KOPT-K1 (cell line): Measurements from ENCODE around the gene PLXNC1.

Experiments
- H3K27ac ChIP-seq: fragments of 200-600 bp; sonication (generic); 2 replicates; pipeline ENCODE4 v1.5.1; 2016; ENCODE audit warnings: antibody characterized with exemption, mild to moderate bottlenecking, low read depth, low read length; ENCODE audit not compliant: poor library complexity, severe bottlenecking
- H3K36me3 ChIP-seq: fragments of 200-600 bp; sonication (generic); 2 replicates; pipeline ENCODE4 v1.5.1; 2017; ENCODE audit warnings: antibody characterized with exemption, mild to moderate bottlenecking, low read length, moderate library complexity; ENCODE audit not compliant: insufficient read depth
- H3K9me3 ChIP-seq: fragments of 200-600 bp; sonication (generic); 2 replicates; pipeline ENCODE4 v1.5.1; 2017; ENCODE audit warnings: antibody characterized with exemption, low read length, mild to moderate bottlenecking; ENCODE audit not compliant: insufficient read depth, poor library complexity, severe bottlenecking

Gene PLXNC1

GRCh38 chr12:94175763-94176668, 27.6 kb downstream of the PLXNC1 start:
- H3K36me3 ChIP-seq = no peaks in the 10 kb centered on the region
- H3K27ac ChIP-seq = no peak overlapping the region
- no peaks in the 10 kb centered on the region for H3K9me3 ChIP-seq

GRCh38 chr12:94178054-94178453, 29.7 kb downstream of the PLXNC1 start:
- no peak overlapping the region for H3K27ac ChIP-seq
- no peaks in the 10 kb centered on the region for H3K36me3 ChIP-seq
- no peaks in the 10 kb centered on the region for H3K9me3 ChIP-seq

- Histone ChIP-seq H3K36me3 (no peaks in the 10 kb centered on the region), H3K9me3 (no peaks in the 10 kb centered on the region), H3K27ac (no peak overlapping the region)
Measured at GRCh38 chr12:94178882-94179281, 30.5 kb downstream of the PLXNC1 start.

- Histone ChIP-seq H3K9me3 (no peaks in the 10 kb centered on the region), H3K36me3 (no peaks in the 10 kb centered on the region), H3K27ac (no peak overlapping the region)
Measured at GRCh38 chr12:94179723-94180122, 31.3 kb downstream of the PLXNC1 start.

- Histone ChIP-seq H3K27ac (no peak overlapping the region), H3K9me3 (no peaks in the 10 kb centered on the region)
Measured at GRCh38 chr12:94180558-94181296, 32.4 kb downstream of the PLXNC1 start.

GRCh38 chr12:94182986-94183707, 34.8 kb downstream of the PLXNC1 start:
- Histone ChIP-seq H3K36me3 (no peaks in the 10 kb centered on the region), H3K9me3 (no peaks in the 10 kb centered on the region), H3K27ac (no peak overlapping the region)

More at GRCh38 chr12:94180558-94181296, 32.4 kb downstream of the PLXNC1 start:
- no peaks in the 10 kb centered on the region for H3K36me3 ChIP-seq

GRCh38 chr12:94183708-94184379, 35.5 kb downstream of the PLXNC1 start:
- no peak overlapping the region for H3K27ac ChIP-seq
- no peaks in the 10 kb centered on the region for H3K9me3 ChIP-seq
- H3K36me3 ChIP-seq = no peaks in the 10 kb centered on the region

GRCh38 chr12:94184995-94185719, 36.8 kb downstream of the PLXNC1 start:
- no peak overlapping the region for H3K27ac ChIP-seq
- H3K9me3 ChIP-seq = no peaks in the 10 kb centered on the region
- H3K36me3 ChIP-seq = no peaks in the 10 kb centered on the region

GRCh38 chr12:94185801-94186200, 37.4 kb downstream of the PLXNC1 start:
- Histone ChIP-seq H3K36me3 (no peaks in the 10 kb centered on the region), H3K9me3 (no peaks in the 10 kb centered on the region), H3K27ac (no peak overlapping the region)

- Histone ChIP-seq H3K27ac (no peak overlapping the region), H3K9me3 (no peaks in the 10 kb centered on the region), H3K36me3 (no peaks in the 10 kb centered on the region)
Measured at GRCh38 chr12:94186278-94187241, 38.2 kb downstream of the PLXNC1 start.

GRCh38 chr12:94187361-94187760, 39.0 kb downstream of the PLXNC1 start:
- no peaks in the 10 kb centered on the region for H3K36me3 ChIP-seq
- no peak overlapping the region for H3K27ac ChIP-seq
- H3K9me3 ChIP-seq = no peaks in the 10 kb centered on the region

- H3K36me3 ChIP-seq = no peaks in the 10 kb centered on the region
- H3K9me3 ChIP-seq = no peaks in the 10 kb centered on the region
- no peak overlapping the region for H3K27ac ChIP-seq
Measured at GRCh38 chr12:94190623-94191022, 42.2 kb downstream of the PLXNC1 start.

GRCh38 chr12:94191023-94191422, 42.6 kb downstream of the PLXNC1 start:
- Histone ChIP-seq H3K36me3 (no peaks in the 10 kb centered on the region), H3K9me3 (no peaks in the 10 kb centered on the region), H3K27ac (no peak overlapping the region)
